Body of pancreas (tissue), 4 donors: Measurements from ENCODE around the gene ZNF783.

ENCODE experiments used
- POLR2A ChIP-seq, 3 donors: fragments of 450-650 bp; IDR thresholded peaks; one replicate each; pipeline ENCODE4 v1.6.1; 2016; ENCODE audit warnings: antibody characterized with exemption in 3 of 3, mild to moderate bottlenecking in 2 of 3
- TF ChIP-seq, protein P1 (sequence below), 7 experiments: fragments of 450-650 bp in 4 of 7; fragments of 200-600 bp in 3 of 7; sonication (generic) in 3 of 7; IDR thresholded peaks; one replicate each; pipeline ENCODE4 v1.5.1; 2016 to 2019; ENCODE audit warnings: antibody characterized with exemption in 7 of 7

DNA sequence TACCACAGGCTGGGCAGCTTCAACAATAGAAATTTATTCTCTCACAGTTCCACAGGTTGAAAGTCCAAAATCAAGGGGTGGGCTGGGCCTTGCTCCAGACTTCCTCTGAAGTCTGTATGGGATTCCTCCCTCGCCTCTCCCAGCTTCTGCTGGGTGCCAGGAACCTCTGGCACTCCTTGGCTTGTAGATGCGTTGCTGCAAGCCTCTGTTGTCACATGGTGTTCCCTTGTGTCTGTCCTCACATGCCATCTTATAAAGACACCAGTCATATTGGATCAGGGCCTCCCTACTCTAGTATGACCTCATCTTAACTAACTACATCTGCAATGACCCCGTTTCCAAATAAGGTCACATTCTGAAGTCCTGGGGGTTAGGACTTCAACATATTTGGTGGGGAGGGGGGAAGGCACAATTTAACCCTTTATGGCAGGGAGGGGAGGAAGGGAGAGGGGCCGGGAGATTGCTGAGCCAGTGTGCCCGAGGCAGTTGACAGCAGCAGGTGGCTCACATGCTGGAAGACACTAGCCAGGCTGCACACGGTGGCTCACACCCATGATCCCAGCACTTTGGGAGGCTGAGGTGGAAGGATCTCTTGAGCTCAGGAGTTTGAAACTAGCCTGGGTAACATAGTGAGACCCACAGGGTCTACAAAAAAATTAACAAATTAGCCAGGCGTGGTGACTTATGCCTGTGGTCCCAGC is 47.8 kb upstream of the ZNF783 start:
- TF ChIP-seq POLR2A (IDR thresholded peaks at IDR 0.05), result no peak
- TF ChIP-seq, protein P1, sequence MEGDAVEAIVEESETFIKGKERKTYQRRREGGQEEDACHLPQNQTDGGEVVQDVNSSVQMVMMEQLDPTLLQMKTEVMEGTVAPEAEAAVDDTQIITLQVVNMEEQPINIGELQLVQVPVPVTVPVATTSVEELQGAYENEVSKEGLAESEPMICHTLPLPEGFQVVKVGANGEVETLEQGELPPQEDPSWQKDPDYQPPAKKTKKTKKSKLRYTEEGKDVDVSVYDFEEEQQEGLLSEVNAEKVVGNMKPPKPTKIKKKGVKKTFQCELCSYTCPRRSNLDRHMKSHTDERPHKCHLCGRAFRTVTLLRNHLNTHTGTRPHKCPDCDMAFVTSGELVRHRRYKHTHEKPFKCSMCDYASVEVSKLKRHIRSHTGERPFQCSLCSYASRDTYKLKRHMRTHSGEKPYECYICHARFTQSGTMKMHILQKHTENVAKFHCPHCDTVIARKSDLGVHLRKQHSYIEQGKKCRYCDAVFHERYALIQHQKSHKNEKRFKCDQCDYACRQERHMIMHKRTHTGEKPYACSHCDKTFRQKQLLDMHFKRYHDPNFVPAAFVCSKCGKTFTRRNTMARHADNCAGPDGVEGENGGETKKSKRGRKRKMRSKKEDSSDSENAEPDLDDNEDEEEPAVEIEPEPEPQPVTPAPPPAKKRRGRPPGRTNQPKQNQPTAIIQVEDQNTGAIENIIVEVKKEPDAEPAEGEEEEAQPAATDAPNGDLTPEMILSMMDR (IDR thresholded peaks at IDR 0.05), result no peak
